ENCODE measurements around the gene SMIM43.
"Not testable (repeated sequence)": the region's sequence is repeated elsewhere in the genome, so short reads cannot be mapped to it uniquely, and the experiment has no call there.

SMIM43 gene

DNA sequence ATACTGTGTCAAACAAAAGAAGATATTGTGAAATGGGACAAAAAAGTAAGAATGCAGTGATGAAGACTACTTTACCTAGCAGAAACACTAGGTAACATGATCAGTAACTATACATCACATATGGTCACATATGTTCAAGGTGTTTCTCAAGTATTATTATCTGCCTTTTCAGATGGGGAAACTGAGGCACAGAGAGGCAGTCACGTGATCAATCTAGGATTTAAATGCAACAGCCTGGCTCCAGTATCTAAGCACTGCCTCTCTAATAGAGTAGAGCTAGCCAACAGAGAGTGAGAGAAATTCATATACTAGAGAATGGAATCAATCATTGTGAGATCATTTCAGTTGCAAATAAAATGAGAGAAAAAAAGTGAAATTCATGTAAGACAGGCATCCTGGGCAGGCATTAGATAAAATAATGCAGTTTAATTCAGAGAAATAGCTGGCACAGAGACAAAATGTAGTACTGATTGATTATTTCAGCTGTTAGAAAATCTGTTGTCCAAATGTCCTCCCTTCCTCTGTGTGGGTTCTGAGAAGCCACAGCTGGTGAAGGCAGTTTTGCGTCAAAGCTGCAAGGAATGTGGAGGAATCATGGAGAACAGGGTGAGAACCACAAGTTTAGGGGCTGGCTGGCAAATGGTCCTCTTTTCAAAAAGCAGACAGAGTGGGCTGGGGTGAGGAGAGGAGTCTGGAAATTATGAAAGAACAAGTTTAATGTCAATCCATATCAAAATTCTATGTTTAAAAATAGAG is 26.0 kb downstream of the SMIM43 start:
- FAIRE-seq (no peak), DNase-seq (ENCODE audit: insufficient read length, low spot score) (no peak)

DNA sequence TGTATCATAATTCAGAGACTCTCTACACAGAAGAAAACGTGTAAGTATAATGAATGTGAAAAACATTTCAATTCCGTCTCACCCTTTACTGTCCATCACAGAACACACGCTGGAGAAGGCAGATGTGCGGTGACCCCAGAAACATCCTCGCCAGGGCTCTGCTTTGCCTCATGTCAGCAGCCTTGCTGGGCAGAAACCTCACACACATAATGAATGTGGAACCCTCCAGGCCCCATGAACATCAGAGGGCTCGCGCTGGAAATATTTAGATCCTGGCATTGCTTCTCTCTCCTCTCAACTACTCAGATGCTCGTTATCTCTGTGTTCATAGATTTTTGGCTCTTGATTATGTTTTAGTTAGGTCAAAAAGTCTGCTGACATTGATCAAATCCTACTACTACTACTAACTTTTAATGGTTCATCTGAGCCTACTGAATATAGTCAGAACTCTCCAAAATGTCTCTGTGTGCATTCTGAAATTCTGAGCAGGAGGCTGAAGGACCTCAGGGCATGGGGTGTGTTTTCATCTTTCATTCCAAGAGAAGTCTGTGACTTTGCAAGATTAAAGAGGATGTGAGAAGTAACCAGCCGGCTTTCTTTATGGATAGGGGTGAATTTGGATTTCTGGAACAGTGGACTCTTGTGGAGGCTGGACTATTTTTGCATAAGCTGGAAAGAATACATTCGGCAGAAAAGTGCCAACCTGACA is 27.0 kb downstream of the SMIM43 start:
- FAIRE-seq (no peak), DNase-seq (ENCODE audit: insufficient read length, low spot score) (no peak)

DNA sequence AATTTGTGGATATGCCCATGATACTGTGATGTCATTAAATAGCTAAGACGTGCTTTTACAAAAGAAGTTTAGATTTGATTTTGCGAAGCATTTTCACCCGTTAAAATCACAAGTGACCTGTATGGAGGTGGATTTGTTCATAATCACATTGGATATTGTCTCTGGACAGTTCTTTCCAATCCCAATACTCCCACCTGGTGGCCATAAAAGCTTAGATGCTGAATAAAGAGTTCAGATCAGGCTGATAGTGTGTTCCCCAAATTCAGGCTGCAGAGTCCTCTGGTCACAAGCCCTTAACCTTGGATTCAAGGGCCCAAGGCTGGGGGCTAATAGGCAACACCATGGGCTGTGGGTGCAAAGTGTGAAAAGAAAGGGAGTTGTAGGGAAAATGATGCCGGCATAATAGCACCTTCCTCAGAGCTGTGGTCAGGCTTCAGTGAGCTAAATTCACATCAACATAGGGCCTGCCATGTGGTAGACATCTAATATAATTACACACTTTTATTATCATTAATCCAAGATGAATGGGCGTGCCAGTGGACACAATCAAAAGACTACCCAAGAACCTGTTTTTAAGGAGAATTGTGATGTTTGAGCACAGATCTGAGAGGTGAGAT is 28.1 kb downstream of the SMIM43 start:
- DNase-seq (ENCODE audit: insufficient read length, low spot score) (no peak), FAIRE-seq (no peak)

DNA sequence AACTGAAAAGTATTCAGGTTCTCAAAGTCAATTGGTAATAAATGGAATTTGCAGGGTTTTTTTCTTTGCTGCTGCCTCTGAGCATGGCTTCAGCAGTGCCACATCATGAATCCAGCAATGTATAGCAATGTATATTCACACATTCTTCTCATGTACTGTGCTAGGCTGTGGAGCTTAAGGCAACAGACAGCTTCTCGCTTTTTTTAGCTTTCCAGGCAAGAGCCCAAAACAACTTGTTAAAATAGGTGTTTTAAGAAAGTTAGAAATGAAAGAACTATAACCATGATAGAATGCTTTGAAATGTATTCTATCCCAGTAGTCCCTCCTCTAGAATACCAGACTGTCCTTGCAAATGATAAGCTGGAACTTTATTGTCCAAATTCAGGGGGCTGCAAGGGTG is 30.4 kb downstream of the SMIM43 start:
- DNase-seq (ENCODE audit: insufficient read length, low spot score) (no peak), FAIRE-seq (no peak)

DNA sequence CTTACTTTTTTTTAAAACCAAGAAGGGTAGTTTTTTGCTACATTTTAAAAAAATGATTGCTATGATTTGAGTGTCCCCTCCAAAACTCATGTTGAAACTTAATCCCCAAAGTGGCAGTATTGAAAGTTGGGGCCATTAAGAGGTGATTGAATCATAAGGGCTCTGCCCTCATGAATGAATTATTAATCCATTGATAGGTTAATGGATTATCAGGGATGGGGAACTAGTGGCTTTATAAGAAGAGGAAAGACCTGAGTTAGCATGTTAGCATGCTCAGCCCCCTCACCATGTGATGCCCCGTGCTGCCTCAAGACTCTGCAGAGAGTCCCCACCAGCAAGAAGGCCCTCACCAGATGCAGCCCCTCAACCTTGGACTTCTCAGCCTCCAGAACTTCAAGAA is 31.0 kb downstream of the SMIM43 start:
- no peak for FAIRE-seq
- DNase-seq (ENCODE audit: insufficient read length, low spot score), result no peak

DNA sequence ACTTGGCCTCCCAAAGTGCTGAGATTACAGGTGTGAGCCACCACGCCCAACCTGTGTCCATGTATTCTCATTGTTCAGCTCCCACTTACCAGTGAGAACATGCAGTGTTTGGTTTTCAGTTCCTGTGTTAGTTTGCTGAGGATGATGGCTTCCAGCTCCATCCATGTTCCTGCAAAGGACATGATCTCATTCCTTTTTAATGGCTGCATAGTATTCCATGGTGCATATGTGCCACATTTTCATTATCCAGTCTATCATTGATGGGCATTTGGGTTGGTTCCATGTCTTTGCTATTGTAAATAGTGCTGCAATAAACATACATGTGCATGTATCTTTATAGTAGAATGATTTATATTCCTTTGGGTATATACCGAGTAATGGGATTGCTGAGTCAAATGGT is 35.2 kb downstream of the SMIM43 start:
- not testable (repeated sequence) for FAIRE-seq; DNase-seq (ENCODE audit: insufficient read length, low spot score)

DNA sequence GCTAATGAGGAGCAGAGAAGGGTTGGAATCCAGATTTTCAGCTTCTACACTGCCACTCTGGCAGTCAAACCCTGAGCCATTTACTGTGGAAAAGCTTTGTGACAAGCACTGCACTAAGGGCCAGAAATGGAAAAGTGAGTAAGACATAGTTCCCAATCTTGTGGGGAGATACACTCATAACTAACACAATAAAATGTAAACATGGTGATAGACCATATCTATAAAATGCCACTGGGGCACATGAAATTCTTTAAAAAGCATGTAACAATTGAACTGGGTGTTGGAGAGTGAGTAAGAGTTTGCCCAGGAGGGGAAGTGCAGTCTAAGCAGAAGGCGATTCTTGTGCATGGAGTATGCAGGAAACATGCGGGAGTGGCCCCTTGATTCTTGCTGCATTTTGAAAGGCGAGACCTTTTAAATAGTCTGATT is 36.2 kb downstream of the SMIM43 start:
- FAIRE-seq (no peak), DNase-seq (ENCODE audit: insufficient read length, low spot score) (no peak)

DNA sequence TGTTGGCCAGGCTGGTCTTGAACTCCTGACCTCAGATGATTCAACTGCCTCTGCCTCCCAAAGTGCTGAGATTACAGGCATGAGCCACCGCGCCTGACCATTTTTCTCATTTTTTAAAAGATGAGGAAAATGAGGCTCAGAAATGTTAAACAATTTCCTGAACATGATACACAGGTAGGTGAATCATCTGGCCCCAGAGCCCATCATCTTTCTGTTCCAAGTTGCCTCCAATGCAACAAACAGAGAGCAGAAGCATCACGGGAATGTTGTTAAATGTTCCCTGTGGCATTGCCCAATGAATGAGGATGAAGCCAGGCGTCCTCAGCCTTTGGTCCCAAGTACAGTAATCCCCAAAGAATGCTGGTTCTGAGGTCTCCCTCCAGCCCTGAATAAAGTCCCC is 36.9 kb downstream of the SMIM43 start:
- FAIRE-seq (no peak), DNase-seq (ENCODE audit: insufficient read length, low spot score) (no peak)

DNA sequence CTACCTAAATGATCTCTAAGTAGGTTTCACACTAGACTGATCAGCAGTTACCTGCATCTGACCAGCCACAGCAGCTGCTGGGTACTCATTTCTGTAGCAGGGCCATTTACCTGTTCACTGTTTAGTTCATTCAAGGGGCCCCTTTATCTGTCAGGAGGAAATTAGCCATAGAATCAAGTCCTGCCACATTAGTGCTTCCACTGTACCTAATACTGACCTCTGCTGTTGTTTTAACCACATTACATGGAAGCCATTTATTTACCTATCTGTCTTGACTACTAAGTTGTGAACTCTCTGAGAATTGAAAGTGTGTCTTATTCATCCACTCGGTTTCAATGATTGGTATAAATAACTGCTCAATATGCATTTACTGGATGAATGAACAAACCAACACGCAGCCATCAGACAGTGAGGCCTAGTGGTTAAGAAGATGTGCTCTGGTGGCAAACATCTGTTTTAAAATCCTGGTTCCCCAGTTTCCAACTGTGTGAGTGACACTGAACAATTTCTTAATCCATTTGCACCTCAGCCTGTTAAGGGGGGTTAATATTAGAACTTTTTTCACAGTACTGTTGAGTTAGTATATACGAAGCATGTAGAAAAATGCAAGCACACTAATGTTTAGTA is 38.2 kb downstream of the SMIM43 start:
- DNase-seq (ENCODE audit: insufficient read length, low spot score), result peak; percentile 23
- FAIRE-seq, result peak; percentile 77

DNA sequence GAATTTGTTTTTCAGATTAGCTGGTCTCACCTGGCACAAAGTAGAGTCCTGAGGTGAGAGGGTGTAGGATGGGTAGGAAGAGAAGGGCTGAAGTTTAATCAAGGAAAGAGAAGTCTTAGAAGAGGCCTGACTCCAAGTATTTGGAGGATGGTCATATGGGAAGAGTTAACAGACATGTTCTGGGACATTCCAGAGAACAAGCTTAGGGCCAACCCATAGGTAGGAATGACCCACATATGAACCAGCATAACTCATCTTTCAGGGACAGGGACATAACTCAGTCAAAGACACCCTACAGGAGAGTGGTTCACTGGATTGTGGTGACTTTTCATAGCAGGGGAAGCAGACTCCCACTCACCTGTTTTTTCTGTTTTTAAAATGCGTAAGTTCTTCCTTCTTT is 40.3 kb downstream of the SMIM43 start:
- DNase-seq (ENCODE audit: insufficient read length, low spot score) (no peak), FAIRE-seq (no peak)

DNA sequence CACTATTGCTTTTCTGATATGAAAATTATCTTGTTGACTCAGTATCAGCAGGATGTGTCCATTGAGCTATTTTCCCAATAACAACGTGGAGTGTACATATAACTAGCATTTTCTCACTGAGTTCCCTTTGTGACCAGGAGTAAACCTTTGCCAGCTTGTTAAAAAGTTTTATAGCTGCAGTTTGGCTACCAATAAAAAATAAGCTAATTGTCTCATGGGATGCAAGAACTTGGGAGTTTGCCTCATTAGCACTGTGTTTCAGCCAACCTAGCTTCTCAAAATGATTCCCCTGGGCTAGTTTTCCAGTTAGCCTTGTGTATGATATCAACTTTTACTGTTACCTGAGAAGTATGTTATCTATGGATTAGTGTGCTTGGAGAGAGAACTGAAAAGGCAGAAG is 43.3 kb downstream of the SMIM43 start:
- FAIRE-seq (no peak), DNase-seq (ENCODE audit: insufficient read length, low spot score) (no peak)

DNA sequence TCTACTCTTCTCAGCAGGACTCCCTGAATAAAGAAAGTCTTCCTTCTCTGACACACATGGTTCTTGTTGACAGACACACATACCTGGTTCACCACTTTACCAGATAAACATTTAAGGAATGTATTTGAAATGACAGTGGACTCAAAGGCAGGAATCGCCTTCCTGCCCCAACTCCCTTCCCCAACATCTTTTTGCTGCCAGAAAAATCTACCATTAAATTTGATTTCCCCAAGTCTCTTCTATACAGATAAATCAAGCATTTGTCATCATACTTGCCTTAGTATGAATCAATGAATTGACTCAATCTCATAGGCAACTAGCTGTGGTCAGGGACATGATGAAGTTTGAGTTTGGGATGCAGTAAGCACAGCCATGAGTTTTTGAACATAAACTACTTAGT is 44.9 kb downstream of the SMIM43 start:
- FAIRE-seq, result no peak
- DNase-seq (ENCODE audit: insufficient read length, low spot score), result no peak

DNA sequence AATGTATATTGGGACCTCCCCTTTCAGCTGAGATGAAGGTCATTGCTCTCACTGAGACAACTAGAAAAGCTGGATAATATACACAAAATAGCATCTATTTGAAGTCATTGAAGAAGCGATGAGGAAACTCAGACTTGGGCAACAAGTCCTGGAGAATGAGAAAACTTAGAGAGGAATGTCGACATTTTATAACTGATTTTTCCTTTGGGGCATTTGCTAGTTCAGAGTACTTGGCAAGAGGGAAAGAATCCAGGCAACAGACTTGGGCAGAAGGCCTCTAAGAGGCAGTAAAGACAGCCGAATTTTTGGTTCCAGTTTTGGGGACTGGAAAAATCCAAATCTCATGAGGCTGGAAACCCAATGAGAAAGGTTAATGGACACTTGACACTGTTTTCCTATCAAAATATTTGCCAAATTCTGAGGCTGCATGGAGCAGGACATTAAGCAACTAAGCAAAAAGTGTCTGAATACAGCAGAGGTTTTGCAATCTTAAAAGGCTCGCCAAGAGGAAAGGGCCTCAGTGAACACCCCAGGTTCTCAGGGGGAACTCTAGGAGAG is 47.2 kb downstream of the SMIM43 start:
- DNase-seq (ENCODE audit: insufficient read length, low spot score) (no peak), FAIRE-seq (no peak)

DNA sequence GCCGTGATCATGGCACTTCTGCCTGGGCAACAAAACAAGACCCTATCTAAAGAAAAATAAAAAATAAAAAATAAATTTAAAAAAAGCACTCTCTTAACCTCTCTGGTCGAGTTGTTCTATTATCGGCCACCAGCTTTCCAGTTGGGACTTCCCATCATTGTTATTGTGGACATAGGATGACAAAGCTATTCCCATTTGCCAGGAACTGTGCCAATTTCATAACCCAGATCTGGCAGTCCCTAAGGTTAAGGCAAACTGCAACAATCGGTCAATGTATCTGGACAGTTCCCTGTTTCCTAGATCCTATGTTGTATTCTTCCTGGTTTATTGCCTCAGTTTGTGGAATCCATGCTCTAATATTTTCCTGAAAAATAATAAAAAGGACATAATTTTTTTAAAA is 50.4 kb downstream of the SMIM43 start:
- DNase-seq (ENCODE audit: insufficient read length, low spot score), result no peak
- no peak for FAIRE-seq

DNA sequence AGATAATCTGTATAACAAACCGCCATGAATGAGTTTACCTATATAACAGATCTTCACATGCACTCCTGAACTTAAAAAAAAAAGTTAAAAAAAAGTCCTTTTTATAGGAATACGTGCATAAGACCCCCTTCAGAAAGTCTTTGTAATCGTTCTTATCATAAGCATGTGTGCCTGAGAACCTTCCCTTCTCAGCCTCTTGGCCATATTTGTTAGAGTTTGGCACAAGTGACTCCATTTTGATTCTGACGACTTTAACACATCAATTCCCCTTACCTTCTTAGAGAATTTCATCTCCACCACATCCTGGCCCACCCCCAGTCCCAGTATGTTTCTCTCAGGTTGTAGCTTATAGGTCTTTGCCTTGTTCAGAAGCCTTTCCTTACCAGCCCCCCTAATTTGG is 52.2 kb downstream of the SMIM43 start:
- FAIRE-seq (no peak), DNase-seq (ENCODE audit: insufficient read length, low spot score) (no peak)

DNA sequence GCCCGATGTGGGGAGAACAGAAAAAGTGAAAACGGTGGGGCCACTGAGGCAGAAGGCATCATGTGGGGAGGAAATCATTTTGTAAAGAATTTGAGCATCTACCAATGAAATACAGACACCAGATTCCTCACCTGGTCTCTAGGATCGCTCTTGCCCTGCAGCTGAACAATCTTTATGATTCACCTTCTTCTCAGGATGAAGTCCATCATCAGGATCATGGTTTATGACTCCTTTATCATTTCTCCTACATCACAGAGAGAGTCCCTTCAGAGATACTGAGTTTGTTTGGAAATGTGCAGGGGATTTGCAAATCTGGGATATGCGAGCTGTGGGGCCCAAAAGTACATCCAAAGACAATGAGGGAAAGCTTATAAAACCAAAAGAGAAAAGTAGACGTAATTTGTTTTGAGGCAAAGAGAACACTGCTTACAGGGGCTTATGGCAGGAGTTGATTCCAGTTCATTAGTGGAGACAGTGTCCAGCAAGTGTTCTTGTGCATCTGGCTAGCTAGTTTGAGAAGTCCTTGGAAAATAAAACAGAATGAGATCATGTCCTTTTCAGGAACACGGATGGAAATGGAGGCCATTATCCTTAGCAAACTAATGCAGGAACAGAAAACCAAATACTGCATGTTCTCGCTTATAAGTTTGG is 52.8 kb downstream of the SMIM43 start:
- FAIRE-seq (peak; percentile 18), DNase-seq (ENCODE audit: insufficient read length, low spot score) (no peak)

DNA sequence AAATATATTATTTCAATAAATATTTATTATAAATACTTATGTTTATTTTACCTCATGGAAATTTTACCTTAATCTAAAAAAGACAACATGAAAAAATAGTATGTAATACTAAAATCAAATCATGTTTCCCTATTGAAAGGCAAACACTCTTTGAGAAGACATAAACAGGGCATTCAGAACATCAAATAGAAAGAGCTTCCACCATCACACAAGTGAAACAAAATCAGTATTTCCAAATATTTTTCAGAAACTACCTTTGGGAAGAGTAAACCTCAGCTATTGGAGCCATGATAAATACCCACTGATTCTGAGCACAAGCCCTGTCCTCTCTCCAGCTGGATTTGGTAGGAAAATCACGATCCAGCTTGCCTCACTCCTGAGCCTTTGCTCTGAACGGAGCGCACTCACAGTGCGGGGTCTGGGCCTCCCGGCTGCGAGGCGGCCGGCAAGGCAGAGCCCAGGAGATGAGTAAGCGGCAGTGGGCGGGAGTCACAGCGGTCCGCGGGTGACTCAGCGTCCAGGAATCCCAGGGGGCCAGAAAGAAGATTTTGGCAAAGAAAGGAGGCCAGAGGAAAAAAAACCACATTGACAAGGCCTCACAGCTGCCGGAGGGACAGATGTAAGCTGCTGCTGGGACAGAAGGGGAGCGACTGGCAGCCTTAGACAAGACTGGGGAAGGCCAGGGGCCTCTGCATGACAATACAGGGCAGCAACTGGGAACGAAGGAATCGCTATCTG is 53.5 kb downstream of the SMIM43 start:
- DNase-seq (ENCODE audit: insufficient read length, low spot score), result no peak
- peak; percentile 76 for FAIRE-seq

DNA sequence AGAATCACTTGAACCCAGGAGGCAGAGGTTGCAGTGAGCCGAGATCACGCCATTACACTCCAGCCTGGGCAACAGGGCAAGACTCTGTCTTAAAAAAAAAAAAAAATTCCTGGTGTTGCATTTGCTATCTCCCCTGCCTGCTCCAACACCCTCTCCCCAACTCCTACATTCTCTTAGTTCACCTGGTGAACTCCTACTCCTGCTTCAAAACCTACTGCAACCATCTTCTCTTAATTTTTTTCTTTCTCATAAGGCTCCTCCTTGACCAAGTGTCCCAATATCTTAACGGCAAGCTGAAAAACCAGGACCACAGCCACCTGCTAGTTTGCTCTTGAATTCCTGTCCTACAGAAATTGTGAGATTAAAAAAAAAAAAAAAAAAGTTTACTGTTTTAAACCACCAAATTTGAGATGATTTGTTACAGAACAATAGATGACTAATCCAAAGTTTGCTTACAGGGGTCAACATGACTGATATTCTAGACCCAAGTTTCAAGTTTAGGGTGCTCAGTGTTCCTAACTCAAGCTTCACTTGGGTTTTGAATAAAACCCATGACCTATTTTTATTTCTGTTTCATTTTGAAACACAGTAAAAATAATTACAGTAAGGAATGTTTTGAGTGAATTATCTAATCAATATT is 55.1 kb downstream of the SMIM43 start:
- DNase-seq (ENCODE audit: insufficient read length, low spot score) (no peak), FAIRE-seq (no peak)
